DMS 273 (cell line): ENCODE measurements around the gene CD101.

Source experiments
- DNase-seq: peaks from one replicate; lab custom pipeline; 2025; ENCODE audit not compliant: unreplicated experiment; lab: John Stamatoyannopoulos, UW

CD101 gene

DNA sequence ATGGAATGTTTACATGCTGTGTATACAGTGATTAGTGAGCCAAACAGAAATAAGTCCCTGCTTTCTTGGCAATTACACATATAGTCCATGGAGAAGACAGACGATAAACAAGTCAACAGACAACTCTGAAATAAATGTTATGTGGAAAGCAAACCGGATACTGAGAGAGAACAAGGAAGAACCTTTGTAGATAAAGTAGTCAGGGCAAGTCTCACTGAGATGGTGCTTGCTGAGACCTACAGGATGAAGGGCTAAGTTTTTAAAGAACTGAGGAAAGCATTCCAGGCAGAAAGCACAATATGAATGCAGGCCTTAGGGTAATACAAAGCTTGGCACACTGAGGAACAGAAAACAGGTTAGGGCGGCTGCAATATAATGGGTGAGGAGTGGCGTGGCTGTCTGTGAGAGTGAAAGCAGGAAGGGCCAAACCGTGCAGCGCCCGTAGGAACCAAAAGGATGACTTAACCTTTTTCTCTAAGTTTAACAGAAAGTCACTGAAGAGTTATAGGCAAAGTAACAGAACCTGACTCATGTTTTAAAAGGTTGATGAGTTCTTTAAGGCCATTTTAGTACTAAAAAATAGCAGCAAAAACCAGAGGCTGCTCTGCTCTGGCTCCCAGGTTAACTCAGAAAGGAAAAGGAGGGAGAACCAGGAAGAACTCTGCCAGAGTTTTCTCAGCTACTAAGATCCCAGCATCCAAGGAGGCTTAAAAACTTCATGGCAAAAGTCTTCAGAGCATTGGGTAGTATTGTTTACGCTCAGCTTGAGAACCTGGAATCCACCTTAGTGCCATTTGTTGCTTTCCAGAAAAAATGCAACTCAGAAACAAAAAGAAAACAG, 49.9 kb downstream of the CD101 start:
- DNase-seq: no peak

DNA sequence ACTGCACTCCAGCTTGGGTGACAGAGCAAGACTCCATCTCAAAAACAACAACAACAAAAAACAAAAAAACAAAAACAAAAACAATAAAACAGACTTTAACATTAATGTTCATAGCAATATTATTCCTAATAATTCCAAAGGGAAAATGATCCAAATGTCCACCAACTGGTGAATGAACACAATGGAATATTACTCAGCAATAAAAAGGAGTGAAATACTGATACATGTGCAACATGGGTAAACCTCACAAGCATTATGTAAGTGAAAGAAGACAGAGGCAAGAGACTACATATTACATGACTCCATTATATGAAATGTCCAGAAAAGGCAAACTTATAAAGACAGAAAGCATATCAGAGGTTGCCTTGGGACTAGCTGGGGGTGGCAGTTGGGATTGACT, 52.5 kb downstream of the CD101 start:
- no peak for DNase-seq

DNA sequence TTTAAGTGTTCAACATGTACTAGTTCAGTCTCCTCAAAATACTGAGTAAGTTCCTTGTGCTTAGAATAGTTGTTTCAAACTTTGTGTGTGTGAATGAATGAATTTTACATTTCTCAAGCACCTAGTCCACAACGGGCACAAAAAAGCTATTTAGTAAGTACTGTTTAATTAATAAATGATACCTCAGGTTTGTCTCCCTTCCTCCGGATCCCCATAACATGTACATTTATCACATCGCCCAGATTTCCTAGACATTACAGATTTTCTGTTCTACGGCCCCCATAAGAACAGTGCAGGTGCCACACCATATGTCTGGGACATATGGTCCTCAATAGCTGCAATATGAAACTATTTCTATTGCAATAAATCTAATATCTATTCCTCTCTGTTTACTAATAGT, 57.2 kb downstream of the CD101 start:
- peak; percentile 64 for DNase-seq

GRCh38 chr1:117059334-117059677, 57.7 kb downstream of the CD101 start:
- peak; percentile 88 for DNase-seq

- peak; percentile 99 for DNase-seq
Observed at GRCh38 chr1:117059678-117060440, 58.3 kb downstream of the CD101 start, which contains the start of gene TTF2. Gene TTF2 (plus strand): TSS chr1:117060326. CDS start chr1:117060347, 21 bp downstream.

- DNase-seq: peak; percentile 62
Observed at GRCh38 chr1:117060441-117061317, 59.1 kb downstream of the CD101 start.

DNA sequence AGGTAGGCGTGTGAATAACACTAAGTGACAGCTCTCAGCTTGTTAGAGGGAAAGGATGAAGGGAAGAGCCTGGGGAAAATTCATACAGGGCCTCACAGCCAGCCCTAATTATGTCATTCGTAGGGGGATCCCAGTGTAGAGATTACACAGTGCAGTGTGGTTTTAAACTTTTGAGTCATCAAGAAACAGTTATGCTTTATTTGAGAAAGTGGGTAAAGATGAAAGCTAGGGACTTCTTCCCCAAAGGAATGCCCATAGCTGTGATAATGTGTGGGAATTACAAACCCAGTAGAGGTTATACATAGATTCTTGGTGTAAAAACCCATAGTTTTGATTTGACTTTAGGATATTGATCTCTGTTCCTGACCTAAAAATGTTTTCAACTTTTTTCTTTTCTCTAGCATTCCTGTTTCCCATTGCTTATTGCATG, 60.4 kb downstream of the CD101 start:
- no peak for DNase-seq

DNA sequence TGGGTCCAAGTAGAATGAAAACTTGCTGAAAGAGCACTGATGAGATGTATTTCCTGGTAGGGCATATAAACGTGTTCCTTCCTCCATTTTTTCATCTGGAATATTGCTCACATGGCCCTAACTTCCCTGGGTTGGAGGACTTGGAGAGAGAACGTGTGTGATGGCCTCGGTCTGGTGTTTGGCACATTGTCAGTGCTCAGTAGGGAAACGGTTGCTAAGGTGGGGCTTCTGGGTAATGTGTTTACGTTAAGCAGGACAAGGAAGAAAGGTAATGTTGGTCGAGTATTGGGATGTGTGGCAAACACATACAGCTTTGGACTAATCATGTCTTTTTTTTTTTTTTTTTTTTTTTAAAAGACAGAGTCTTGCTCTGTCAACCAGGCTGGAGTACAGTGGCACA, 64.8 kb downstream of the CD101 start:
- DNase-seq: no peak

DNA sequence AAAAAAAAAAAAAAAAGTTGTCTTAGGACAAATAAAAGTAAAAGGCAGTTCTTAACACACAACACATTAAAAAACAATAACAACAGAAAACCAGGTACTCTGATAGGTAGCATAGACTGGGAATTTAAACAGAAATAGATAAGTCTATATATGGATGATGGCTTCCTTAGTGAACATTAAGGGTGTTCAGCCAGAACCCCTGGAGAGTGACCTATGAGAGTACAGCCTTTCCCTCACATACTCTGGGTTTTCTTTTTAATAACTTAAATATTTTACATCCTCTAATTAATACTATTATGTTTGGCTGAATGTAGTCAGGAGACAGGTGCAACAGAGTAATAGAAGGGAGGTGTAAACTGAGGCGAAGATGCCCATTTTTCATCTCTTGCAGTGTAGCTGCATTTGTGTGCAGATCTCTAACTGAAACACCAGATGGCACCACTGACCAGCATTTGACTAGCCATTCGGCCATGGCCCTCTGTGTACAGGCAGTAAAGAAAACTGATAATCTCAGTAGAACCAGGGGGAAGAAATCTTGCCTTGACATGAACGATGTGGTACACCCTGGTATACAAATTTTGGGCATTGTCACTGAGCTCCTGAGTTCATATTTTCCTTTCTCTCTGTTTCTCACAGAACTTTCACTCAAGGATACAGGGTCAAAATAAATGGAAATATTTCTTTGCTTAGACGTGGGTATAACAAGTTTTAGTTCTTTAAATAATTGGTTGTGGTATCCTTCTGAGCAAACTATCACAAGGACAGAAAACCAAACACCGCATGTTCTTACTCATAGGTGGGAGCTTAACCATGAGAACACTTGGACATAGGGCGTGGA, 66.2 kb downstream of the CD101 start:
- peak; percentile 64 for DNase-seq

DNA sequence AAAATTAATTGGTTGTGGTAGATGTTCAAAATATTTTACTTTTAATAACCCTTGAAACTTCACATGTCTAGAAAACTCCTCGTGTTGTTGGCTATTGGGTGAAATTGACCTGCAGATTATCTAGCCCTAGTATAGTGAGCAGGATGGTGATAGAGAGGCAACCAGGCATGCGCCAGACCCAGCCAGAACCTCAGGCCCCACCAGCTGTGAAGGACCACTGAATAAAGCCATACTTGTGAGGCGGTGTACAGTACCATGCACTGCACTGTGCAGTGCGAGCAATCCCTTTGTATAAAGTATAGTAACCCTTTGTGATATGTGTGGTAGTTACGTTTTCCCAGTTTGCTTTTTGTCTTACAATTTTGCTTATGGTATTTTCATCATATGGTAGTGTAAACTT, 67.0 kb downstream of the CD101 start:
- DNase-seq: no peak

GRCh38 chr1:117069220-117069844, 67.8 kb downstream of the CD101 start:
- peak; percentile 14 for DNase-seq

DNA sequence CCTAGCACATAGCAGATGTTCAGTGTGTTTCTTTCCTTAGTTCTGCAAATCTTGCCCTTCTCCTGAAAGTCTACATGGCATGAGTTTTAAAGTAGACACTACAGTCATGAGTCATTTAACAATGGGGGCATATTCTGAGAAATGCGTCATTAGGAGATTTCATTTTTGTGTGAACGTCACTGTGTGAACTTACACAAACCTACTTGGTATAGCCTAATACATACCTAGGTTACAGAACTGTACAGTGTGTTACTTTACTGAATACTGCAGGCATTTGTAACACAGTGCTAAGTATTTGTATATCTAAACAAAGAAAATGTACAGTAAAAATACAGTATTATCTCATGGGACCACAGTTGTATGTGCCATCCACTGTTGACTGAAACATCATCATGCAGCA, 68.6 kb downstream of the CD101 start:
- no peak for DNase-seq

GRCh38 chr1:117076648-117077047, 75.1 kb downstream of the CD101 start:
- DNase-seq: no peak

DNA sequence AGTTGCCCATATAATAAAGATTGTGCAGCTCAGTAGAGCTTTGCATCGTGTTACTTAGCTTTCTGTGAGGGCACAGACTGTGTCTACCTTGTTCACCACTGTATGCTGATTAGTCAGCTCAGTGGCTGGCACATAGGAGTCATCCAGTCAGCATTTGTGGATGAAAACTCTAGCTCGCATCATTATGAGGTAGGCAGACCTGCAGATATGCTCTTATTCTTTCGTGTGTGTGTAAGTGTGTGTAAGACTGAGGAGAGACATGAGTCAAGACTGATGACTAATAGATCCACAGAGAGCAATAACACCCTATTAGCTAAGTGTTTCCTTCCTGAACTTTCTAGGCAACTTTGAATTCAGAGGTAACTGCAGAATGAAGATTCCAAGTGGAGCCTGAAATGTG, 75.7 kb downstream of the CD101 start:
- no peak for DNase-seq

DNA sequence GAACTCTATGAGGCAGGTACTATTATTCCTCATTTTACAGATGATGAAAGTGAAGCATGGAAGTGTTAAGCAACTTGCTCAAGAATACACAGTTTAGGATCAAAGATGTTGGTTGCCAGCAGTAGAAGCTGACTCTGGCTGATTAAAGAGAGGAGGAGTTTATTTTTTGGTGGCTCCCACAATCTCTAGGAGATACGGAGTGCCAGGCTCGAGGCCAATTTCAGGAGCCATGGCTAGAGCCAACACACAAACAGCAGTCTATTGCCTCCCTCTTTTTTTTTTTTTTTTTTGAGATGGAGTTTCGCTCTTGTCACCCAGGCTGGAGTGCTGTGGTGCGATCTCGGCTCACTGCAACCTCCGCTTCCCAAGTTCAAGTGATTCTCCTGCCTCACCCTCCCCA, 78.2 kb downstream of the CD101 start:
- no peak for DNase-seq

DNA sequence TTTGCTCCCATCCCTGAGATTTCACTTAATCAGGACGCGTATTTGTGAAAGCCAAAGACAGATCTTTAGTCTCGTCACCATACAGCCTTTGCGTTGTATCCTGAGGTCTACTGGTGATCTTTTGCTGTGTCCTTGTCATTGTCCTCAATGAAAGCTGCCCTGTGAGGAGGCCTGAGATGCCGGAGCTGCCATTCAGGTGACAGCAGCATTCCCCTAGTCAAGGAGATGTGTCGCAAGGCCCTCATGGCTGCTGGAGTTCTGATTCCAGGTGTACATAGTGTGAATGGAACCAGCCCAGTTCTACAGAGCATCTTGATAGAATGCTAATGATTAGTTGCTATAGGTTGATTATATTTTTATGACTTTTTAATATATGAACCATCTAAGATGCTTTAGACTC, 82.7 kb downstream of the CD101 start:
- DNase-seq: no peak
